GM12878 (cell line): ENCODE results near the gene ADCY7. TPM values are rescaled to one million over a fixed set of nuclear protein-coding genes. Genes with fewer than 3 reads are reported as not detected.

Source experiments
- ATAC-seq: fragments of 200-7000 bp; cut with Tn5 transposase; 3 replicates; pipeline ENCODE4 v1.9.1; 2020; ENCODE audit warnings: mild to moderate bottlenecking, moderate library complexity
- BruUV-seq: library from RNA; stranded (reverse); fragments of 400-500 nt; replicated peaks from 2 replicates; lab custom pipeline; 2021; lab: Mats Ljungman, UMichigan
- CTCF ChIA-PET: fragments of 300-600 bp; sonication (Branson Sonifier 250); formaldehyde crosslinking; extraction: SDS; loops from one replicate; lab custom pipeline; 2021; ENCODE audit warnings: inconsistent platforms; lab: Yijun Ruan, JAX
- POLR2A ChIA-PET: fragments of 350-600 bp; formaldehyde crosslinking; extraction: SDS; loops from one replicate; lab custom pipeline; 2021; ENCODE audit warnings: inconsistent platforms; lab: Charles Lee
- RAD21 ChIA-PET: fragments of 300-600 bp; sonication (Branson Sonifier 250); formaldehyde crosslinking; loops from one replicate; lab custom pipeline; 2023; ENCODE audit warnings: antibody characterized with exemption; ENCODE audit not compliant: unreplicated experiment; lab: Charles Lee
- SMC1A ChIA-PET: fragments of 300-600 bp; sonication (Branson Sonifier 250); formaldehyde crosslinking; loops from one replicate; lab custom pipeline; 2023; ENCODE audit not compliant: unreplicated experiment, uncharacterized antibody; lab: Charles Lee
- DNase-seq: peaks from one replicate; pipeline ENCODE4 v3.0.0-alpha.2; 2011; ENCODE audit warnings: low read depth, low spot score
- FAIRE-seq: peaks from 3 replicates; lab custom pipeline; 2011; peaks lifted over from hg19 to GRCh38; lab: Jason Lieb, UNC
- H2AFZ ChIP-seq: 2 replicates; pipeline ENCODE4 v1.6.0; 2011; ENCODE audit warnings: low read depth, low read length, control low read depth; ENCODE audit not compliant: control insufficient read depth
- H3K27ac ChIP-seq: 2 replicates; pipeline ENCODE4 v1.5.1; 2011; ENCODE audit warnings: control low read depth; ENCODE audit not compliant: control insufficient read depth, insufficient read depth
- H3K27me3 ChIP-seq, 2 experiments: replicated peaks in 1 of 2; 2 replicates each; pipeline versions ENCODE4 v1.6.0 to v1.6.1; 2011; ENCODE audit warnings: low read length in 1 of 2; ENCODE audit not compliant: control insufficient read depth in 2 of 2, insufficient read depth in 2 of 2
- H3K36me3 ChIP-seq, 2 experiments: 2 replicates each; pipeline ENCODE4 v1.5.1; 2011; ENCODE audit warnings: low read length in 1 of 2; ENCODE audit not compliant: control insufficient read depth in 2 of 2, insufficient read depth in 2 of 2
- H3K4me1 ChIP-seq: 2 replicates; pipeline ENCODE4 v1.6.1; 2011; ENCODE audit warnings: mild to moderate bottlenecking, low read length, moderate library complexity, mixed read lengths; ENCODE audit not compliant: control insufficient read depth, insufficient read depth
- H3K4me2 ChIP-seq: 2 replicates; pipeline ENCODE4 v1.6.0; 2011; ENCODE audit warnings: control low read depth; ENCODE audit not compliant: control insufficient read depth, insufficient read depth
- H3K4me3 ChIP-seq: fragments of 200-600 bp; sonication (generic); 2 replicates; pipeline ENCODE4 v1.5.1; 2016
- H3K79me2 ChIP-seq: 2 replicates; pipeline ENCODE4 v1.6.0; 2011; ENCODE audit warnings: low read length; ENCODE audit not compliant: control insufficient read depth, insufficient read depth
- H3K9ac ChIP-seq: 2 replicates; pipeline ENCODE4 v1.8.0; 2011; ENCODE audit warnings: low read length, control low read depth, mixed read lengths; ENCODE audit not compliant: control insufficient read depth, insufficient read depth
- H3K9me3 ChIP-seq: replicated peaks from 3 replicates; pipeline ENCODE4 v1.5.1; 2011; ENCODE audit warnings: mild to moderate bottlenecking, low read length; ENCODE audit not compliant: control insufficient read depth, insufficient read depth
- H4K20me1 ChIP-seq: 2 replicates; pipeline ENCODE4 v1.6.0; 2011; ENCODE audit not compliant: control insufficient read depth, insufficient read depth
- CBX3 ChIP-seq: fragments of 200-600 bp; sonication (generic); IDR thresholded peaks from 2 replicates; pipeline ENCODE4 v1.6.1; 2016; ENCODE audit warnings: low read depth, borderline replicate concordance
- CBX5 ChIP-seq: sonication (generic); IDR thresholded peaks from 2 replicates; pipeline ENCODE4 v1.6.1; 2016; ENCODE audit warnings: low read depth, moderate library complexity, mild to moderate bottlenecking, inconsistent platforms
- CEBPB ChIP-seq, 2 experiments: fragments of 150-350 bp in 1 of 2; IDR thresholded peaks; 2 replicates each; pipeline ENCODE4 v1.6.1; 2012 to 2014; ENCODE audit warnings: low read depth in 2 of 2, low read length in 2 of 2, borderline replicate concordance in 1 of 2, inconsistent platforms in 1 of 2
- CHD4 ChIP-seq: fragments of 200-600 bp; sonication (generic); IDR thresholded peaks from 2 replicates; pipeline ENCODE4 v1.6.1; 2016; ENCODE audit warnings: mild to moderate bottlenecking
- HDAC6 ChIP-seq: fragments of 200-600 bp; sonication (generic); IDR thresholded peaks from one replicate; pipeline ENCODE4 v1.8.0; 2017; ENCODE audit warnings: antibody characterized with exemption; ENCODE audit not compliant: unreplicated experiment
- MYB ChIP-seq: fragments of 150-350 bp; IDR thresholded peaks from 2 replicates; pipeline ENCODE4 v1.6.1; 2014; ENCODE audit warnings: mild to moderate bottlenecking, low read depth, low read length, borderline replicate concordance
- POLR2A ChIP-seq: IDR thresholded peaks from 2 replicates; pipeline ENCODE4 v1.6.1; 2011; ENCODE audit warnings: low read depth, mild to moderate bottlenecking, low read length
- RBBP5 ChIP-seq: fragments of 200-600 bp; sonication (generic); conservative IDR thresholded peaks from 2 replicates; pipeline ENCODE4 v1.6.1; 2016
- SRF ChIP-seq, 2 experiments: IDR thresholded peaks; 2 replicates each; pipeline ENCODE4 v1.6.1; 2011; ENCODE audit warnings: low read depth in 2 of 2, low read length in 2 of 2, mild to moderate bottlenecking in 1 of 2, moderate library complexity in 1 of 2
- WRNIP1 ChIP-seq: IDR thresholded peaks from 2 replicates; pipeline ENCODE4 v1.6.1; 2011; ENCODE audit warnings: low read depth, low read length, improper control_type of control experiment, borderline replicate concordance
- WGBS: methylation state at CpG from one replicate; pipeline ENCODE4 v1.1.6; 2016; ENCODE audit warnings: low lambda C conversion rate; ENCODE audit not compliant: insufficient replicate concordance, insufficient coverage; ENCODE audit errors: missing lambda C conversion rate; 5-methylcytosine and 5-hydroxymethylcytosine counted together
- in situ Hi-C: fragments of 300-500 bp; cut with MboI; formaldehyde crosslinking; loops from 9 replicates; pipeline ENCODE4 v1.14.3; 2018; ENCODE audit warnings: mixed read lengths
- intact Hi-C: fragments of 100-400 bp; cut with micrococcal nuclease; formaldehyde crosslinking; loops from one replicate; pipeline ENCODE4 v1.14.2; 2022; ENCODE audit not compliant: unreplicated experiment
- polyA plus RNA-seq, 11 experiments: library from polyadenylated mRNA; depleted of rRNA in 4 of 11; unstranded in 6 of 11; stranded (reverse) in 5 of 11; fragments of >200 nt; fragmentation: Nextera tagmentation in 4 of 11; fragmentation: Illumina TruSeq in 1 of 11; extraction: Ambion mirVana in 4 of 11; extraction: Trizol in 1 of 11; gene quantifications; 1 replicate in 1 of 11; 2 replicates in 10 of 11; pipeline versions ENCODE4 v1.2.1 to v1.2.3, GENCODE V29; 2011 to 2016; ENCODE audit warnings: inconsistent platforms in 2 of 11, missing spikeins in 2 of 11, low read depth in 1 of 11
- total RNA-seq, 4 experiments: library from RNA; depleted of rRNA in 3 of 4; stranded (reverse); fragments of >200 nt in 3 of 4; fragmentation: Illumina TruSeq in 1 of 4; extraction: Trizol in 1 of 4; gene quantifications; 2 replicates each; pipeline versions ENCODE4 v1.2.1 to v1.2.3, GENCODE V29; 2013 to 2021
- TF ChIP-seq, protein P1 (sequence below): IDR thresholded peaks from 2 replicates; pipeline ENCODE4 v1.6.1; 2012; ENCODE audit warnings: low read depth, low read length, improper control_type of control experiment
- TF ChIP-seq, protein P2 (sequence below): fragments of 450-650 bp; IDR thresholded peaks from 2 replicates; pipeline ENCODE4 v1.6.1; 2017; ENCODE audit warnings: mild to moderate bottlenecking, low read depth, inconsistent platforms; ENCODE audit not compliant: poor library complexity, severe bottlenecking
- TF ChIP-seq, protein P3 (sequence below): fragments of 450-650 bp; conservative IDR thresholded peaks from 2 replicates; pipeline ENCODE4 v1.6.1; 2017; ENCODE audit warnings: mild to moderate bottlenecking, moderate library complexity
- TF ChIP-seq, protein P4 (sequence below), 3 experiments: IDR thresholded peaks in 2 of 3; conservative IDR thresholded peaks in 1 of 3; 2 replicates each; pipeline ENCODE4 v1.5.1; 2011; ENCODE audit warnings: low read depth in 3 of 3, low read length in 3 of 3, mild to moderate bottlenecking in 3 of 3, control low read depth in 2 of 3, moderate library complexity in 2 of 3, inconsistent platforms in 1 of 3, mixed read lengths in 1 of 3; ENCODE audit not compliant: control insufficient read depth in 2 of 3, insufficient read depth in 1 of 3; ENCODE audit errors: extremely low read depth in 1 of 3

ADCY7 gene
- total and polyA plus RNA-seq, 10 of the 15 experiments (the other 5 are each of a cell fraction or from before 2014, with no cell fraction given) = 1.2 to 87.9 (median 24.4) TPM

DNA sequence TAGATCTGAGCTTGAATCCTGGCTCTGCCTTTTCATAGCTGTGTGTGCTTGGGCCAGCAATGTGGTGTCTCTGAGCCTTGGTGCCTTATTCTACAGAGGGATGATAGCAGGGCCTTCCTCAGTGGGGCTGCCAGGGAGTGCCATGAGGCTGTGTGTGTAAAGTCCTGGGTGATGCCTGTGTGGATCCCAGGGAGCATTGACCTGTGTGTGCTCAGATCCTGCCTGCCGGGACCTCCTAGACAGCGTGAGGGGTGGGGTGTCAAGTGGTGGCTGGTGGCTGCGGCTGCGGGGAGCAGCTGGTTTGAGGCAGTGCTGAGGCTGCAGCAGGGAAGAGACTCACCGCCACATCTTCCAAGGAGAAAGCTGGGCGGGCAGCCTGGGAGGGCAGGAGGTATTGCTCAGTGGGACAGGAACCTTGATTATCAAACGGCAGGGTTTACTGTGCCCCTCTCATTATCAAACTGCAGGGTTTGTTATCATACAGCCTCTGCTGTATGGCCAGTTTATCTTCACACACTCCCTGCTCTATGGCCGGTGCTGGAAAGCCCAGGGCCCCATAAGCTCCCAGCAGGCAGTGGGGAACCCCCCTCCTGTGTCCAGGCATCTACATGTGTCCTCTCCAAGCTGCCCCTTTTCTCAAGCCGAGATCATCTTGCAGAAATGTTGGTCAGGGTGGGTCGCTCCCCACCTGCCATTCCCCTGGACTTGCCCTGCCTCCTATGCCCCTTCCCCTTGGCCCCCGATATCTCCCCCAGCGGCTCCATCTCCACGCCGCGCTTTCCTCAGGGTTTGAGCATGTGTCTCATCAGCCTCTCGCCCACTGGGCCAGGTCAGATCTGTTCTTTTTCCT, 3.1 kb upstream of the ADCY7 start:
- peak overlapping the region; percentile 62; the same call in 1 of the 2 replicates for H2AFZ ChIP-seq
- RAD21 ChIA-PET = interaction anchor here (1.3 to 2.2 kb wide), 3 partner anchors 11 to 18 kb away, joined by 3 to 6 read pairs (median 5); no protein-coding TSS in a partner anchor
- BruUV-seq = no TSS peak

More for the DNA sequence above, 3.1 kb upstream of the ADCY7 start:
- no peak for ATAC-seq
- DNase-seq = no peak
- Histone ChIP-seq H4K20me1 (no peaks in the 10 kb centered on the region), H3K4me1 (peaks cover 34% of the 10 kb centered on the region), H3K9ac (peak overlapping the region; percentile 16; the same call in 1 of the 2 replicates), H3K79me2 (peaks cover 19% of the 10 kb centered on the region), H3K36me3 (no peaks in the 10 kb centered on the region), H3K27ac (peak overlapping the region; percentile 87; the same call in 1 of the 2 replicates), H3K27me3 (no peaks in the 10 kb centered on the region; a peak in 1 of 4 replicates), H3K4me2 (peak overlapping the region; percentile 43), H3K4me3 (no peak overlapping the region), H3K9me3 (no peaks in the 10 kb centered on the region; the same call in 2 of the 3 replicates)
- FAIRE-seq = no peak
- CTCF ChIA-PET = interaction anchor here (1.1 to 4.4 kb wide), 6 partner anchors 12 to 543 kb away, joined by 3 to 44 read pairs (median 6); no protein-coding TSS in a partner anchor
- SMC1A ChIA-PET = interaction anchor here (1.2 to 6.7 kb wide), 2 partner anchors 18 to 23 kb away, joined by 4 to 73 read pairs; no protein-coding TSS in a partner anchor
- in situ Hi-C loops (no loop called here), intact Hi-C loops (no loop called here)
- no peak for TF ChIP-seq HDAC6
- TF ChIP-seq WRNIP1 = no peak
- no peak for TF ChIP-seq CBX3
- no peak for TF ChIP-seq CHD4
- no peak for TF ChIP-seq SRF (IDR thresholded peaks at IDR 0.05; ENCODE audit: low read depth in 2 of 2, low read length in 2 of 2)
- TF ChIP-seq CEBPB (IDR thresholded peaks at IDR 0.05; ENCODE audit: borderline replicate concordance in 1 of 2, low read depth in 2 of 2, low read length in 2 of 2) = no peak
- TF ChIP-seq, protein P1, sequence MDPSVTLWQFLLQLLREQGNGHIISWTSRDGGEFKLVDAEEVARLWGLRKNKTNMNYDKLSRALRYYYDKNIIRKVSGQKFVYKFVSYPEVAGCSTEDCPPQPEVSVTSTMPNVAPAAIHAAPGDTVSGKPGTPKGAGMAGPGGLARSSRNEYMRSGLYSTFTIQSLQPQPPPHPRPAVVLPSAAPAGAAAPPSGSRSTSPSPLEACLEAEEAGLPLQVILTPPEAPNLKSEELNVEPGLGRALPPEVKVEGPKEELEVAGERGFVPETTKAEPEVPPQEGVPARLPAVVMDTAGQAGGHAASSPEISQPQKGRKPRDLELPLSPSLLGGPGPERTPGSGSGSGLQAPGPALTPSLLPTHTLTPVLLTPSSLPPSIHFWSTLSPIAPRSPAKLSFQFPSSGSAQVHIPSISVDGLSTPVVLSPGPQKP = no peak
- TF ChIP-seq POLR2A = no peak
- TF ChIP-seq, protein P2, sequence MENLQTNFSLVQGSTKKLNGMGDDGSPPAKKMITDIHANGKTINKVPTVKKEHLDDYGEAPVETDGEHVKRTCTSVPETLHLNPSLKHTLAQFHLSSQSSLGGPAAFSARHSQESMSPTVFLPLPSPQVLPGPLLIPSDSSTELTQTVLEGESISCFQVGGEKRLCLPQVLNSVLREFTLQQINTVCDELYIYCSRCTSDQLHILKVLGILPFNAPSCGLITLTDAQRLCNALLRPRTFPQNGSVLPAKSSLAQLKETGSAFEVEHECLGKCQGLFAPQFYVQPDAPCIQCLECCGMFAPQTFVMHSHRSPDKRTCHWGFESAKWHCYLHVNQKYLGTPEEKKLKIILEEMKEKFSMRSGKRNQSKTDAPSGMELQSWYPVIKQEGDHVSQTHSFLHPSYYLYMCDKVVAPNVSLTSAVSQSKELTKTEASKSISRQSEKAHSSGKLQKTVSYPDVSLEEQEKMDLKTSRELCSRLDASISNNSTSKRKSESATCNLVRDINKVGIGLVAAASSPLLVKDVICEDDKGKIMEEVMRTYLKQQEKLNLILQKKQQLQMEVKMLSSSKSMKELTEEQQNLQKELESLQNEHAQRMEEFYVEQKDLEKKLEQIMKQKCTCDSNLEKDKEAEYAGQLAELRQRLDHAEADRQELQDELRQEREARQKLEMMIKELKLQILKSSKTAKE = no peak
- no peak for TF ChIP-seq MYB
- no peak for TF ChIP-seq RBBP5
- no peak for TF ChIP-seq CBX5
- TF ChIP-seq, protein P3, sequence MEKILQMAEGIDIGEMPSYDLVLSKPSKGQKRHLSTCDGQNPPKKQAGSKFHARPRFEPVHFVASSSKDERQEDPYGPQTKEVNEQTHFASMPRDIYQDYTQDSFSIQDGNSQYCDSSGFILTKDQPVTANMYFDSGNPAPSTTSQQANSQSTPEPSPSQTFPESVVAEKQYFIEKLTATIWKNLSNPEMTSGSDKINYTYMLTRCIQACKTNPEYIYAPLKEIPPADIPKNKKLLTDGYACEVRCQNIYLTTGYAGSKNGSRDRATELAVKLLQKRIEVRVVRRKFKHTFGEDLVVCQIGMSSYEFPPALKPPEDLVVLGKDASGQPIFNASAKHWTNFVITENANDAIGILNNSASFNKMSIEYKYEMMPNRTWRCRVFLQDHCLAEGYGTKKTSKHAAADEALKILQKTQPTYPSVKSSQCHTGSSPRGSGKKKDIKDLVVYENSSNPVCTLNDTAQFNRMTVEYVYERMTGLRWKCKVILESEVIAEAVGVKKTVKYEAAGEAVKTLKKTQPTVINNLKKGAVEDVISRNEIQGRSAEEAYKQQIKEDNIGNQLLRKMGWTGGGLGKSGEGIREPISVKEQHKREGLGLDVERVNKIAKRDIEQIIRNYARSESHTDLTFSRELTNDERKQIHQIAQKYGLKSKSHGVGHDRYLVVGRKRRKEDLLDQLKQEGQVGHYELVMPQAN = no peak
- TF ChIP-seq, protein P4, sequence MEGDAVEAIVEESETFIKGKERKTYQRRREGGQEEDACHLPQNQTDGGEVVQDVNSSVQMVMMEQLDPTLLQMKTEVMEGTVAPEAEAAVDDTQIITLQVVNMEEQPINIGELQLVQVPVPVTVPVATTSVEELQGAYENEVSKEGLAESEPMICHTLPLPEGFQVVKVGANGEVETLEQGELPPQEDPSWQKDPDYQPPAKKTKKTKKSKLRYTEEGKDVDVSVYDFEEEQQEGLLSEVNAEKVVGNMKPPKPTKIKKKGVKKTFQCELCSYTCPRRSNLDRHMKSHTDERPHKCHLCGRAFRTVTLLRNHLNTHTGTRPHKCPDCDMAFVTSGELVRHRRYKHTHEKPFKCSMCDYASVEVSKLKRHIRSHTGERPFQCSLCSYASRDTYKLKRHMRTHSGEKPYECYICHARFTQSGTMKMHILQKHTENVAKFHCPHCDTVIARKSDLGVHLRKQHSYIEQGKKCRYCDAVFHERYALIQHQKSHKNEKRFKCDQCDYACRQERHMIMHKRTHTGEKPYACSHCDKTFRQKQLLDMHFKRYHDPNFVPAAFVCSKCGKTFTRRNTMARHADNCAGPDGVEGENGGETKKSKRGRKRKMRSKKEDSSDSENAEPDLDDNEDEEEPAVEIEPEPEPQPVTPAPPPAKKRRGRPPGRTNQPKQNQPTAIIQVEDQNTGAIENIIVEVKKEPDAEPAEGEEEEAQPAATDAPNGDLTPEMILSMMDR (IDR thresholded peaks at IDR 0.05 in 2 of 3, conservative IDR thresholded peaks at IDR 0.05 in 1 of 3; ENCODE audit: control insufficient read depth in 2 of 3, extremely low read depth in 1 of 3, insufficient read depth in 1 of 3, low read depth in 3 of 3, low read length in 3 of 3) = no peak
- POLR2A ChIA-PET = no interaction called here
- WGBS = 78% methylated on average over 14 of the region's 16 CpGs
